Endothelial cell of umbilical vein (primary cell): ENCODE measurements around the gene PARK7. TPM values are rescaled to one million over a fixed set of nuclear protein-coding genes. Genes with fewer than 3 reads are reported as not detected.

ENCODE experiments used
- BruUV-seq: library from RNA; stranded (reverse); fragments of 400-500 nt; replicated peaks from 2 replicates; lab custom pipeline; 2021; lab: Mats Ljungman, UMichigan
- CTCF ChIA-PET: fragments of 300-600, 350-600 bp; sonication (Branson Sonifier 250); formaldehyde crosslinking; loops from one replicate; lab custom pipeline; 2021; ENCODE audit warnings: antibody characterized with exemption, inconsistent platforms; lab: Charles Lee
- POLR2A ChIA-PET: fragments of 300-600, 350-600 bp; sonication (Branson Sonifier 250); formaldehyde crosslinking; loops from one replicate; lab custom pipeline; 2021; ENCODE audit warnings: antibody characterized with exemption, inconsistent platforms; lab: Charles Lee
- DNase-seq: peaks from one replicate; pipeline ENCODE4 v3.0.0-alpha.2; 2011; ENCODE audit warnings: low read depth, low spot score
- FAIRE-seq: peaks from 2 replicates; lab custom pipeline; 2011; peaks lifted over from hg19 to GRCh38; lab: Jason Lieb, UNC
- H2AFZ ChIP-seq: 2 replicates; pipeline ENCODE4 v1.6.0; 2012; ENCODE audit warnings: low read depth, low read length, control low read depth, inconsistent platforms
- H3K27ac ChIP-seq: 2 replicates; pipeline ENCODE4 v1.5.1; 2011; ENCODE audit warnings: low read depth, mild to moderate bottlenecking, control low read depth, low read length, moderate library complexity; ENCODE audit not compliant: insufficient read depth
- H3K27me3 ChIP-seq, 2 experiments: 2 replicates each; pipeline versions ENCODE4 v1.6.0 to v1.6.1; 2011; ENCODE audit warnings: low read length in 2 of 2, mixed read lengths in 1 of 2; ENCODE audit not compliant: control insufficient read depth in 2 of 2, insufficient read depth in 2 of 2
- H3K36me3 ChIP-seq, 2 experiments: 2 replicates in 1 of 2; 3 replicates in 1 of 2; pipeline ENCODE4 v1.5.1; 2011; ENCODE audit warnings: low read length in 2 of 2, mild to moderate bottlenecking in 1 of 2, moderate library complexity in 1 of 2; ENCODE audit not compliant: control insufficient read depth in 2 of 2, insufficient read depth in 2 of 2; ENCODE audit errors: extremely low read depth in 1 of 2
- H3K4me1 ChIP-seq: 3 replicates; pipeline ENCODE4 v1.5.1; 2011; ENCODE audit warnings: mild to moderate bottlenecking, low read length; ENCODE audit not compliant: control insufficient read depth, insufficient read depth; ENCODE audit errors: extremely low read depth
- H3K4me2 ChIP-seq: 2 replicates; pipeline ENCODE4 v1.6.1; 2011; ENCODE audit warnings: low read length, control low read depth, mixed read lengths; ENCODE audit not compliant: insufficient read depth
- H3K4me3 ChIP-seq, 3 experiments: fragments of 200-600 bp in 1 of 3; sonication (generic), shearing (Covaris generic) in 1 of 3; replicated peaks in 1 of 3; 2 replicates each; pipeline ENCODE4 v1.5.1; 2011 to 2016; ENCODE audit warnings: control low read depth in 3 of 3, low read length in 3 of 3, mild to moderate bottlenecking in 2 of 3, inconsistent platforms in 1 of 3, low read depth in 1 of 3, moderate library complexity in 1 of 3; ENCODE audit not compliant: insufficient read depth in 1 of 3
- H3K79me2 ChIP-seq: 2 replicates; pipeline ENCODE4 v1.6.0; 2012; ENCODE audit warnings: low read length, inconsistent platforms; ENCODE audit not compliant: control insufficient read depth, insufficient read depth
- H3K9ac ChIP-seq: replicated peaks from 2 replicates; pipeline ENCODE3; 2011; ENCODE audit warnings: low read length, control low read depth; ENCODE audit not compliant: insufficient read depth; ENCODE audit errors: extremely low read depth
- H3K9me1 ChIP-seq: replicated peaks from 3 replicates; pipeline ENCODE4 v1.6.0; 2011; ENCODE audit warnings: mild to moderate bottlenecking, low read length; ENCODE audit not compliant: control insufficient read depth, insufficient read depth; ENCODE audit errors: extremely low read depth
- H3K9me3 ChIP-seq: replicated peaks from 2 replicates; pipeline ENCODE4 v1.5.1; 2012; ENCODE audit warnings: low read length, inconsistent platforms; ENCODE audit not compliant: control insufficient read depth, insufficient read depth
- H4K20me1 ChIP-seq: replicated peaks from 2 replicates; pipeline ENCODE3; 2011; ENCODE audit warnings: mild to moderate bottlenecking, low read length; ENCODE audit not compliant: control insufficient read depth, insufficient read depth; ENCODE audit errors: extremely low read depth
- EZH2 ChIP-seq: IDR thresholded peaks from 2 replicates; pipeline ENCODE4 v1.6.1; 2012; ENCODE audit warnings: borderline replicate concordance, low read depth, mild to moderate bottlenecking, moderate library complexity, low read length, inconsistent platforms; ENCODE audit not compliant: severe bottlenecking
- FOS ChIP-seq: IDR thresholded peaks from 2 replicates; pipeline ENCODE4 v1.6.1; 2011; ENCODE audit warnings: mild to moderate bottlenecking, low read length, moderate library complexity, borderline replicate concordance; ENCODE audit not compliant: insufficient read depth
- GATA2 ChIP-seq: IDR thresholded peaks from 2 replicates; pipeline ENCODE4 v1.7.0; 2011; ENCODE audit warnings: low read depth, mild to moderate bottlenecking, moderate library complexity, mixed read lengths, low read length; ENCODE audit not compliant: insufficient read length, insufficient read depth
- JUN ChIP-seq: IDR thresholded peaks from 2 replicates; pipeline ENCODE4 v1.6.1; 2011; ENCODE audit warnings: borderline replicate concordance, low read depth; ENCODE audit not compliant: insufficient read length, insufficient read depth
- MYC ChIP-seq: IDR thresholded peaks from one replicate; pipeline ENCODE4 v1.6.1; 2011; ENCODE audit warnings: mild to moderate bottlenecking, low read depth, low read length
- dilution Hi-C: fragments of 300-500 bp; cut with MboI; formaldehyde crosslinking; loops from one replicate; pipeline ENCODE4 v1.15.0; 2019; ENCODE audit warnings: low sequenced_read_pairs; ENCODE audit not compliant: extremely low pct_ligation_motif_present
- intact Hi-C: fragments of 100-400 bp; cut with micrococcal nuclease; formaldehyde crosslinking; loops from one replicate; pipeline ENCODE4 v1.10.0; 2022
- polyA plus RNA-seq, 4 experiments: library from polyadenylated mRNA; depleted of rRNA in 3 of 4; stranded (reverse) in 3 of 4; unstranded in 1 of 4; fragments of >200 nt; gene quantifications; 2 replicates each; pipeline versions ENCODE4 v1.2.1 to v1.2.3, GENCODE V29; 2011 to 2012; ENCODE audit warnings: missing spikeins in 1 of 4
- total RNA-seq: library from RNA; stranded (reverse); gene quantifications from 2 replicates; pipeline ENCODE4 v1.2.3, GENCODE V29; 2021
- TF ChIP-seq, protein P1 (sequence below): IDR thresholded peaks from 2 replicates; pipeline ENCODE4 v1.6.1; 2011; ENCODE audit not compliant: insufficient read depth, insufficient read length
- TF ChIP-seq, protein P2 (sequence below), 2 donors: IDR thresholded peaks; 1 replicate in 1 of 2; 2 replicates in 1 of 2; pipeline ENCODE4 v1.5.1; 2011; ENCODE audit warnings: low read length in 2 of 2, mild to moderate bottlenecking in 2 of 2, moderate library complexity in 2 of 2, control low read depth in 1 of 2, inconsistent platforms in 1 of 2, low read depth in 1 of 2; ENCODE audit not compliant: insufficient read depth in 1 of 2; ENCODE audit errors: extremely low read depth in 1 of 2

The PARK7 gene
- total and polyA plus RNA-seq, 2 donors (not counting 3 experiments of a cell fraction or from before 2014, with no cell fraction given): 203 to 294 TPM

DNA sequence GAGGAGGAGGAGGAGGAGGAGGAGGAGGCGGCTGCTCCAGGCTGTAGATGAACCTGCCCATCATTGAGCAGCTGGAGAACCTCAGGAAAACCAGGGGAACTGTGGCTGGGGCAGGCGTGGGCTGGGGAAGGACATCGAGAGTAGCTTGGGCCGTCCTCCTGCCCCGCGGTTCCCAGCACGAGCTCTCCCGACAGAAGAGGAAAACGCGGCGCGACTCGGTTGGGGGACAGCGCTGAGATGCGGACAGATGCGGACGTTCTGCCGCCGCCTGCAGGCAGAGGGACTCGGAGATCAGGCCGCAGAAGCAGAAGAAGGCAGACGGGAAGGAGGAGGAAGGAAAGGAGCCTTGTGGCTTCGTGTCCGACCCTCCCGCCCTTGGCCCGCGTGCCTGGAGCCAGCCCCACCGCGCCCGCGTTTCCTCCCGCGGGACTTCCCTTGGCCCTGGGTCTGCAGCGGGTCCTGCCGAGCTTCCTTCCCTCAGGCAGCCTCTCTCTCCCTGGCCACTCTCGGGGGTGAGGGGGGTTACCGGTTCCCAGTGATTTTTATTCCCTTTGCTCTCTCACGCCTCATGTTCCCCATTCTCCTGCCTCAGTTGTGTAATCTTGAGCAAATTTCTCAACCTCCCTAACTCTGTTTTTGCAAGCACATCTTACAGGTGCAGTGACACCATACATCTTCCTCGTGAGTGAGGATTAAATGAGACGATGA, 19.1 kb upstream of the PARK7 start:
- H3K4me3 ChIP-seq: no peak overlapping the region
- no peak overlapping the region for H3K9ac ChIP-seq
- H3K9me3 ChIP-seq: no peaks in the 10 kb centered on the region
- H3K79me2 ChIP-seq: no peaks in the 10 kb centered on the region
- DNase-seq: peak; percentile 48
- no peak overlapping the region for H3K4me2 ChIP-seq
- H2AFZ ChIP-seq: peak overlapping the region; percentile 43
- dilution Hi-C loops (no loop called here), intact Hi-C loops (loop anchor here (5.0 kb wide), 1 partner anchor 135 kb away; no protein-coding TSS in a partner anchor)
- H3K27ac ChIP-seq: no peak overlapping the region
- no peak for TF ChIP-seq JUN
- TF ChIP-seq FOS: no peak
- TF ChIP-seq, protein P1, sequence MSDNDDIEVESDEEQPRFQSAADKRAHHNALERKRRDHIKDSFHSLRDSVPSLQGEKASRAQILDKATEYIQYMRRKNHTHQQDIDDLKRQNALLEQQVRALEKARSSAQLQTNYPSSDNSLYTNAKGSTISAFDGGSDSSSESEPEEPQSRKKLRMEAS: peak; percentile 50
- TF ChIP-seq GATA2: no peak
- TF ChIP-seq MYC: no peak
- TF ChIP-seq, protein P2, sequence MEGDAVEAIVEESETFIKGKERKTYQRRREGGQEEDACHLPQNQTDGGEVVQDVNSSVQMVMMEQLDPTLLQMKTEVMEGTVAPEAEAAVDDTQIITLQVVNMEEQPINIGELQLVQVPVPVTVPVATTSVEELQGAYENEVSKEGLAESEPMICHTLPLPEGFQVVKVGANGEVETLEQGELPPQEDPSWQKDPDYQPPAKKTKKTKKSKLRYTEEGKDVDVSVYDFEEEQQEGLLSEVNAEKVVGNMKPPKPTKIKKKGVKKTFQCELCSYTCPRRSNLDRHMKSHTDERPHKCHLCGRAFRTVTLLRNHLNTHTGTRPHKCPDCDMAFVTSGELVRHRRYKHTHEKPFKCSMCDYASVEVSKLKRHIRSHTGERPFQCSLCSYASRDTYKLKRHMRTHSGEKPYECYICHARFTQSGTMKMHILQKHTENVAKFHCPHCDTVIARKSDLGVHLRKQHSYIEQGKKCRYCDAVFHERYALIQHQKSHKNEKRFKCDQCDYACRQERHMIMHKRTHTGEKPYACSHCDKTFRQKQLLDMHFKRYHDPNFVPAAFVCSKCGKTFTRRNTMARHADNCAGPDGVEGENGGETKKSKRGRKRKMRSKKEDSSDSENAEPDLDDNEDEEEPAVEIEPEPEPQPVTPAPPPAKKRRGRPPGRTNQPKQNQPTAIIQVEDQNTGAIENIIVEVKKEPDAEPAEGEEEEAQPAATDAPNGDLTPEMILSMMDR (IDR thresholded peaks at IDR 0.05; ENCODE audit: extremely low read depth in 1 of 2, insufficient read depth in 1 of 2, low read depth in 1 of 2, low read length in 2 of 2): peak in 1 of 2 donors; percentile 59
- TF ChIP-seq EZH2: peak; percentile 78
- ChIA-PET POLR2A (no interaction called here), CTCF (interaction anchor here (0.7 to 3.5 kb wide), 6 partner anchors 26 to 275 kb away, joined by 4 to 23 read pairs (median 4); no protein-coding TSS in a partner anchor)
- H3K9me1 ChIP-seq: no peaks in the 10 kb centered on the region
- no peaks in the 10 kb centered on the region for H3K36me3 ChIP-seq
- FAIRE-seq: peak; percentile 76
- H3K4me1 ChIP-seq: peaks cover 5% of the 10 kb centered on the region
- H4K20me1 ChIP-seq: no peaks in the 10 kb centered on the region
- BruUV-seq: no TSS peak
- H3K27me3 ChIP-seq: peaks cover 27 to 49% of the 10 kb centered on the region in 2 experiments
